H1 (cell line): ENCODE data around the gene ADAD1. TPM values are rescaled to one million over a fixed set of nuclear protein-coding genes. Genes with fewer than 3 reads are reported as not detected.

ENCODE experiments used
- CTCF ChIA-PET: fragments of 300-600 bp; sonication (Branson Sonifier 250); formaldehyde crosslinking; loops from one replicate; lab custom pipeline; 2021; ENCODE audit not compliant: partially characterized antibody; lab: Charles Lee
- POLR2A ChIA-PET: fragments of 300-600 bp; sonication (Branson Sonifier 250); formaldehyde crosslinking; loops from one replicate; lab custom pipeline; 2021; ENCODE audit warnings: inconsistent platforms; ENCODE audit not compliant: partially characterized antibody; lab: Charles Lee
- DNase-seq, 2 experiments: peaks; one replicate each; pipeline versions ENCODE4 v3.0.0 to v3.0.0-alpha.2; 2010 to 2022; ENCODE audit warnings: low spot score in 2 of 2, low read depth in 1 of 2, mixed read lengths in 1 of 2
- FAIRE-seq: peaks from 2 replicates; lab custom pipeline; 2011; peaks lifted over from hg19 to GRCh38; lab: Jason Lieb, UNC
- H2AFZ ChIP-seq: 2 replicates; pipeline ENCODE4 v1.8.1; 2012; ENCODE audit warnings: low read length, inconsistent platforms
- H2AK5ac ChIP-seq: 2 replicates; pipeline ENCODE4 v1.6.1; 2013; ENCODE audit warnings: low read depth, low read length
- H2BK120ac ChIP-seq: replicated peaks from 2 replicates; pipeline ENCODE3; 2013; ENCODE audit warnings: low read depth, low read length, inconsistent platforms
- H2BK12ac ChIP-seq: 2 replicates; pipeline ENCODE4 v1.6.1; 2013; ENCODE audit warnings: low read depth, low read length
- H2BK15ac ChIP-seq: 2 replicates; pipeline ENCODE4 v1.6.1; 2013; ENCODE audit warnings: low read length
- H2BK20ac ChIP-seq: 2 replicates; pipeline ENCODE4 v1.6.1; 2013; ENCODE audit warnings: low read length
- H2BK5ac ChIP-seq: 2 replicates; pipeline ENCODE4 v1.6.1; 2013; ENCODE audit warnings: low read depth, low read length
- H3K14ac ChIP-seq: 2 replicates; pipeline ENCODE4 v1.6.1; 2013; ENCODE audit warnings: inconsistent platforms; ENCODE audit not compliant: insufficient read length
- H3K18ac ChIP-seq: 2 replicates; pipeline ENCODE4 v1.6.1; 2013; ENCODE audit warnings: low read length; ENCODE audit errors: extremely low read depth
- H3K23ac ChIP-seq: 2 replicates; pipeline ENCODE4 v1.6.1; 2013; ENCODE audit warnings: inconsistent platforms; ENCODE audit not compliant: insufficient read length
- H3K23me2 ChIP-seq: 2 replicates; pipeline ENCODE4 v1.6.1; 2013; ENCODE audit warnings: low read depth, low read length
- H3K27ac ChIP-seq: 2 replicates; pipeline ENCODE4 v1.6.1; 2011; ENCODE audit warnings: low read depth, low read length, inconsistent platforms
- H3K27me3 ChIP-seq, 4 experiments: replicated peaks in 1 of 4; 1 replicate in 1 of 4; 2 replicates in 3 of 4; pipeline versions ENCODE4 v1.6.1 to v1.8.1; 2011 to 2013; ENCODE audit warnings: low read length in 3 of 4, mild to moderate bottlenecking in 3 of 4, inconsistent platforms in 2 of 4, mixed read lengths in 2 of 4, moderate library complexity in 1 of 4; ENCODE audit not compliant: control insufficient read depth in 3 of 4, insufficient read depth in 3 of 4; ENCODE audit errors: extremely low read depth in 1 of 4
- H3K36me3 ChIP-seq, 4 experiments: 2 replicates each; pipeline versions ENCODE4 v1.6.1 to v1.8.1; 2011 to 2013; ENCODE audit warnings: mild to moderate bottlenecking in 4 of 4, low read length in 3 of 4, moderate library complexity in 2 of 4, control low read depth in 1 of 4, inconsistent platforms in 1 of 4; ENCODE audit not compliant: insufficient read depth in 4 of 4, control insufficient read depth in 2 of 4
- H3K4ac ChIP-seq: replicated peaks from 2 replicates; pipeline ENCODE3; 2013; ENCODE audit warnings: low read length, low read depth, mixed read lengths, inconsistent platforms; ENCODE audit not compliant: insufficient read length
- H3K4me1 ChIP-seq, 4 experiments: replicated peaks in 1 of 4; 1 replicate in 1 of 4; 2 replicates in 3 of 4; pipeline versions ENCODE4 v1.6.1 to v1.8.1; 2011 to 2013; ENCODE audit warnings: low read length in 3 of 4, inconsistent platforms in 2 of 4, mixed read lengths in 1 of 4; ENCODE audit not compliant: insufficient read depth in 4 of 4, control insufficient read depth in 3 of 4
- H3K4me2 ChIP-seq, 2 experiments: 2 replicates each; pipeline versions ENCODE4 v1.6.1 to v1.8.1; 2011 to 2013; ENCODE audit warnings: low read depth in 2 of 2, low read length in 2 of 2, control low read depth in 1 of 2, inconsistent platforms in 1 of 2, mild to moderate bottlenecking in 1 of 2; ENCODE audit not compliant: insufficient read depth in 1 of 2
- H3K4me3 ChIP-seq, 4 experiments: fragments of 200-600, 300-600 bp in 1 of 4; sonication (generic), shearing (Covaris generic), sonication (Bioruptor Twin) in 1 of 4; 2 replicates each; pipeline versions ENCODE4 v1.5.1 to v1.8.1; 2011 to 2016; ENCODE audit warnings: low read length in 4 of 4, low read depth in 3 of 4, control low read depth in 2 of 4, inconsistent platforms in 2 of 4, mild to moderate bottlenecking in 2 of 4, mixed read lengths in 1 of 4, moderate library complexity in 1 of 4; ENCODE audit not compliant: insufficient read depth in 2 of 4; ENCODE audit errors: extremely low read depth in 1 of 4
- H3K56ac ChIP-seq: replicated peaks from 2 replicates; pipeline ENCODE3; 2013; ENCODE audit warnings: low read depth, mild to moderate bottlenecking, mixed read lengths, low read length, inconsistent platforms; ENCODE audit not compliant: insufficient read length
- H3K79me1 ChIP-seq: 2 replicates; pipeline ENCODE4 v1.6.1; 2013; ENCODE audit warnings: low read depth, low read length, control low read depth
- H3K79me2 ChIP-seq, 2 experiments: 2 replicates each; pipeline versions ENCODE4 v1.6.1 to v1.8.1; 2012 to 2013; ENCODE audit warnings: low read length in 2 of 2, mild to moderate bottlenecking in 2 of 2, inconsistent platforms in 1 of 2; ENCODE audit not compliant: insufficient read depth in 2 of 2, control insufficient read depth in 1 of 2
- H3K9ac ChIP-seq, 4 experiments: replicated peaks in 1 of 4; 1 replicate in 1 of 4; 2 replicates in 3 of 4; pipeline versions ENCODE4 v1.6.1 to v1.8.1; 2011 to 2013; ENCODE audit warnings: low read depth in 3 of 4, low read length in 3 of 4, control low read depth in 2 of 4, mild to moderate bottlenecking in 2 of 4, moderate library complexity in 2 of 4, inconsistent platforms in 1 of 4; ENCODE audit errors: extremely low read depth in 1 of 4
- H3K9me3 ChIP-seq, 2 experiments: 2 replicates each; pipeline versions ENCODE4 v1.6.1 to v1.8.1; 2012 to 2013; ENCODE audit warnings: mild to moderate bottlenecking in 2 of 2, moderate library complexity in 2 of 2, control low read depth in 1 of 2, inconsistent platforms in 1 of 2, low read depth in 1 of 2, low read length in 1 of 2, mixed read lengths in 1 of 2; ENCODE audit not compliant: insufficient read depth in 2 of 2
- H4K20me1 ChIP-seq, 2 experiments: replicated peaks in 1 of 2; 2 replicates each; pipeline versions ENCODE3 to v1.8.1; 2011 to 2013; ENCODE audit warnings: inconsistent platforms in 2 of 2, low read length in 2 of 2, mild to moderate bottlenecking in 1 of 2; ENCODE audit not compliant: insufficient read depth in 2 of 2, control insufficient read depth in 1 of 2
- H4K5ac ChIP-seq: 2 replicates; pipeline ENCODE4 v1.6.1; 2013; ENCODE audit warnings: low read length, low read depth, mixed read lengths, inconsistent platforms; ENCODE audit not compliant: insufficient read length
- H4K8ac ChIP-seq: 2 replicates; pipeline ENCODE4 v1.8.0; 2013; ENCODE audit warnings: mild to moderate bottlenecking, moderate library complexity, low read length, inconsistent platforms; ENCODE audit not compliant: insufficient read depth; ENCODE audit errors: extremely low read depth
- H4K91ac ChIP-seq: replicated peaks from 2 replicates; pipeline ENCODE3; 2013; ENCODE audit warnings: low read length, mixed read lengths, inconsistent platforms; ENCODE audit not compliant: insufficient read length
- SIX5 ChIP-seq: IDR thresholded peaks from 2 replicates; pipeline ENCODE4 v1.6.1; 2011; ENCODE audit warnings: mild to moderate bottlenecking, low read depth, low read length
- YY1 ChIP-seq: IDR thresholded peaks from 2 replicates; pipeline ENCODE4 v1.6.1; 2011; ENCODE audit warnings: low read depth, mild to moderate bottlenecking, low read length
- WGBS, 2 experiments: shearing (Covaris generic) in 1 of 2; methylation state at CpG; one replicate each; pipeline versions ENCODE4 v1.1.6 to v1.1.7; 2013 to 2015; ENCODE audit warnings: low lambda C conversion rate in 2 of 2, mixed read lengths in 2 of 2, inconsistent platforms in 1 of 2, low coverage in 1 of 2, missing lambda C conversion rate in 1 of 2; ENCODE audit not compliant: insufficient replicate concordance in 2 of 2, insufficient coverage in 1 of 2, insufficient read length in 1 of 2; ENCODE audit errors: extremely low coverage in 1 of 2, missing lambda C conversion rate in 1 of 2; 5-methylcytosine and 5-hydroxymethylcytosine counted together
- polyA plus RNA-seq, 7 experiments: library from polyadenylated mRNA; depleted of rRNA in 3 of 7; stranded (reverse) in 5 of 7; unstranded in 2 of 7; fragments of >200 nt in 5 of 7; fragments of 200-250 nt in 2 of 7; gene quantifications; 1 replicate in 5 of 7; 2 replicates in 1 of 7; 4 replicates in 1 of 7; pipeline versions ENCODE4 v1.2.1 to v1.2.3, GENCODE V29; 2011 to 2013; ENCODE audit warnings: missing spikeins in 2 of 7, mixed read lengths in 2 of 7
- total RNA-seq: library from RNA; stranded (reverse); fragmentation: NEBNext Ultra II Directional; extraction: Animal tissue kit (Norgen Biotek cat#: 25700); gene quantifications from 2 replicates; pipeline ENCODE4 v1.2.1, GENCODE V29; 2021

Gene ADAD1
- total and polyA plus RNA-seq, 2 of the 8 experiments (the other 6 are each of a cell fraction or from before 2014, with no cell fraction given) = not detected

DNA sequence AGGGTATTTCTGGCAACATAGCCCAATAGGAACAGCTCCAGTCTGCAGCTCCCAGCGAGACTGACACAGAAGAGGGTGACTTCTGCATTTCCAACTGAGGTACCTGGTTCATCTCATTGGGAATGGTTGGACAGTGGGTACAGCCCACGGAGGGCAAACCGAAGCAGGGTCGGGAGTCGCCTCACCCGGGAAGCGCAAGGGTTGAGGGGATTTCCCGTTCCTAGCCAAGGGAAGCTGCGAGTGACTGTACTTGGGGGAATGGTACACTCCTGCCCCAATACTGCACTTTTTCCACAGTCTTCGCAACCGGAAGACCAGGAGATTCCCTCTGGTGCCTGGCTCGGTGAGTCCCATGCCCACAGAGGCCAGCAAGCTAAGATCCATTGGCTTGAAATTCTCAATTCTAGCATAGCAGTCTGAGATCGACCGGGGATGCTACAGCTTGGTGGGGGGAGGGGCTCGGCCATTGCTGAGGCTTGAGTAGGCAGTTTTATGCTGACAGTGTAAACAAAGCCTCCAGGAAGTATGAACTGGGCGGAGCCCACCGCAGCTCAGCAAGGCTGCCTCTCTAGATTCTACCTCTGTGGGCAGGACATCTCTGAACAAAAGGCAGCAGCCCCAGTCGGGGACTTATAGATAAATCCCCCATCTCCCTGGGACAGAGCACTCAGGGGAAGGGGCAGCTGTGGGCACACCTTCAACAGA, 14.0 kb upstream of the ADAD1 start:
- WGBS, 2 experiments = 86% methylated on average over 18 of the region's 18 CpGs; no CpG with 5 or more reads in 1 of the 2 experiments
- H2BK12ac ChIP-seq = 0 out of 2 replicates have a peak overlapping the region, but pooled peaks have one; percentile 12
- H3K14ac ChIP-seq = no peak overlapping the region
- H3K23ac ChIP-seq = no peak overlapping the region
- H3K79me1 ChIP-seq = no peaks in the 10 kb centered on the region
- H3K9ac ChIP-seq = no peak overlapping the region
- H3K4ac ChIP-seq = no peak overlapping the region
- FAIRE-seq (no peak), DNase-seq (peak in 1 of 2 experiments; percentile 47)
- H3K27me3 ChIP-seq = no peaks in the 10 kb centered on the region
- no peaks in the 10 kb centered on the region for H3K79me2 ChIP-seq
- no peak overlapping the region for H2BK15ac ChIP-seq
- peaks cover 0 to 7% (median 2%) of the 10 kb centered on the region in 4 experiments; a peak in 2 of 8 replicates for H3K36me3 ChIP-seq
- H2AFZ ChIP-seq = no peak overlapping the region
- peaks cover 0 to 4% (median under 1%) of the 10 kb centered on the region in 4 experiments; a peak in 1 of 7 replicates for H3K4me1 ChIP-seq
- H4K20me1 ChIP-seq = no peaks in the 10 kb centered on the region
- H2BK20ac ChIP-seq = no peak overlapping the region
- no peak overlapping the region for H3K27ac ChIP-seq
- no peaks in the 10 kb centered on the region for H3K23me2 ChIP-seq
- no peak overlapping the region for H2BK120ac ChIP-seq
- no peak overlapping the region; the same call in 1 of the 2 replicates for H3K18ac ChIP-seq
- H2AK5ac ChIP-seq = no peak overlapping the region
- no peak overlapping the region for H4K91ac ChIP-seq
- peak overlapping the region; percentile 94 for H4K8ac ChIP-seq
- CTCF ChIA-PET = interaction anchor here (0.7 to 3.1 kb wide), 4 partner anchors 213 to 564 kb away, joined by 3 to 14 read pairs (median 6); no protein-coding TSS in a partner anchor
- H3K4me3 ChIP-seq = no peak overlapping the region
- H3K4me2 ChIP-seq = peak overlapping the region; percentile 13 to 21; a peak in 1 of 4 replicates
- POLR2A ChIA-PET = no interaction called here
- no peak overlapping the region for H4K5ac ChIP-seq
- H3K56ac ChIP-seq = no peak overlapping the region
- no peaks in the 10 kb centered on the region for H3K9me3 ChIP-seq
- H2BK5ac ChIP-seq = peak overlapping the region; percentile 8; the same call in 1 of the 2 replicates
- 0 out of 2 replicates have a peak, but pooled peaks have one; percentile 50 for TF ChIP-seq YY1
- TF ChIP-seq SIX5 = no peak
